GM21576 (cell line): ENCODE data around the gene ATF6.

Experiments
- ATAC-seq: cut with Tn5 transposase; IDR thresholded peaks from one replicate; pipeline ENCODE4 v1.9.1; 2021; ENCODE audit warnings: mild to moderate bottlenecking, moderate library complexity; ENCODE audit not compliant: unreplicated experiment

Gene ATF6

GRCh38 chr1:161989786-161990185, 223.7 kb downstream of the ATF6 start:
- no peak for ATAC-seq

- no peak for ATAC-seq
Measured at GRCh38 chr1:161993576-161993975, 227.5 kb downstream of the ATF6 start.

- ATAC-seq: no peak
Measured at GRCh38 chr1:161994175-161994668, 228.1 kb downstream of the ATF6 start.

GRCh38 chr1:161997152-161997551, 231.0 kb downstream of the ATF6 start:
- no peak for ATAC-seq

- ATAC-seq: no peak
Measured at GRCh38 chr1:161998811-161999210, 232.7 kb downstream of the ATF6 start.

- no peak for ATAC-seq
Measured at GRCh38 chr1:161999301-162000052, 233.4 kb downstream of the ATF6 start.

- no peak for ATAC-seq
Measured at GRCh38 chr1:162000053-162000420, 233.9 kb downstream of the ATF6 start.

- no peak for ATAC-seq
Measured at GRCh38 chr1:162003061-162003829, 237.1 kb downstream of the ATF6 start.

- no peak for ATAC-seq
Measured at GRCh38 chr1:162003830-162004215, 237.7 kb downstream of the ATF6 start.

- ATAC-seq: no peak
Measured at GRCh38 chr1:162004441-162004950, 238.4 kb downstream of the ATF6 start.

GRCh38 chr1:162006081-162006480, 240.0 kb downstream of the ATF6 start:
- no peak for ATAC-seq

GRCh38 chr1:162007466-162007865, 241.3 kb downstream of the ATF6 start:
- no peak for ATAC-seq

GRCh38 chr1:162008799-162009198, 242.7 kb downstream of the ATF6 start:
- no peak for ATAC-seq

- no peak for ATAC-seq
Measured at GRCh38 chr1:162009501-162010174, 243.5 kb downstream of the ATF6 start.

- ATAC-seq: no peak
Measured at GRCh38 chr1:162010175-162010506, 244.0 kb downstream of the ATF6 start.

GRCh38 chr1:162011337-162012012, 245.4 kb downstream of the ATF6 start:
- ATAC-seq: no peak

- ATAC-seq: no peak
Measured at GRCh38 chr1:162013289-162013688, 247.2 kb downstream of the ATF6 start.
